Measurements from ENCODE around the gene GALNT17.

The GALNT17 gene

GRCh38 chr7:71615017-71615416 is 483.1 kb downstream of the GALNT17 start:
- TF ChIP-seq CTCF (conservative IDR thresholded peaks at IDR 0.05; ENCODE audit: low read length), result no peak
- H3K9me2 ChIP-seq (replicated peaks; ENCODE audit: low read depth, low read length), result no peaks in the 10 kb centered on the region
- no peak overlapping the region for H3K4me2 ChIP-seq (ENCODE audit: low read depth, low read length, poor library complexity, severe bottlenecking)
- no peaks in the 10 kb centered on the region for H3K79me2 ChIP-seq (ENCODE audit: insufficient read depth, low read length)
- H3K27me3 ChIP-seq (ENCODE audit: insufficient read depth, low read length, poor library complexity, severe bottlenecking), result no peaks in the 10 kb centered on the region
- no peak overlapping the region for H2AFZ ChIP-seq (ENCODE audit: low read length)
- H4K20me1 ChIP-seq (ENCODE audit: insufficient read depth, low read length, poor library complexity, severe bottlenecking), result no peaks in the 10 kb centered on the region
- no peaks in the 10 kb centered on the region for H3K4me1 ChIP-seq (ENCODE audit: insufficient read depth, low read length, poor library complexity, severe bottlenecking)
- no peak overlapping the region for H3K9ac ChIP-seq (ENCODE audit: low read depth, low read length, poor library complexity, severe bottlenecking)
- H3K36me3 ChIP-seq (ENCODE audit: insufficient read depth, low read length), result no peaks in the 10 kb centered on the region
- H3K9me3 ChIP-seq (ENCODE audit: insufficient read depth, low read depth, low read length), result no peaks in the 10 kb centered on the region
- H3K4me3 ChIP-seq (ENCODE audit: low read length, poor library complexity, severe bottlenecking), result no peak overlapping the region
- H3F3A ChIP-seq (ENCODE audit: low read depth), result no peaks in the 10 kb centered on the region

GRCh38 chr7:71616217-71616616 is 484.3 kb downstream of the GALNT17 start:
- no peaks in the 10 kb centered on the region for H3K27me3 ChIP-seq (ENCODE audit: insufficient read depth, low read length, poor library complexity, severe bottlenecking)
- no peak overlapping the region for H3K9ac ChIP-seq (ENCODE audit: low read depth, low read length, poor library complexity, severe bottlenecking)
- H3K9me3 ChIP-seq (ENCODE audit: insufficient read depth, low read depth, low read length), result no peaks in the 10 kb centered on the region
- H4K20me1 ChIP-seq (ENCODE audit: insufficient read depth, low read length, poor library complexity, severe bottlenecking), result no peaks in the 10 kb centered on the region
- H3K9me2 ChIP-seq (replicated peaks; ENCODE audit: low read depth, low read length), result no peaks in the 10 kb centered on the region
- no peaks in the 10 kb centered on the region for H3F3A ChIP-seq (ENCODE audit: low read depth)
- no peaks in the 10 kb centered on the region for H3K36me3 ChIP-seq (ENCODE audit: insufficient read depth, low read length)
- no peak overlapping the region for H3K4me3 ChIP-seq (ENCODE audit: low read length, poor library complexity, severe bottlenecking)
- no peak overlapping the region for H2AFZ ChIP-seq (ENCODE audit: low read length)
- H3K79me2 ChIP-seq (ENCODE audit: insufficient read depth, low read length), result no peaks in the 10 kb centered on the region
- TF ChIP-seq EZH2phosphoT487 (IDR thresholded peaks at IDR 0.05; ENCODE audit: borderline replicate concordance), result no peak
- no peak for TF ChIP-seq CTCF (conservative IDR thresholded peaks at IDR 0.05; ENCODE audit: low read length)
- H3K4me1 ChIP-seq (ENCODE audit: insufficient read depth, low read length, poor library complexity, severe bottlenecking), result no peaks in the 10 kb centered on the region
- H3K4me2 ChIP-seq (ENCODE audit: low read depth, low read length, poor library complexity, severe bottlenecking), result no peak overlapping the region

- no peaks in the 10 kb centered on the region for H3K9me3 ChIP-seq (ENCODE audit: insufficient read depth, low read depth, low read length)
- no peak overlapping the region for H3K9ac ChIP-seq (ENCODE audit: low read depth, low read length, poor library complexity, severe bottlenecking)
- no peak overlapping the region for H3K4me3 ChIP-seq (ENCODE audit: low read length, poor library complexity, severe bottlenecking)
- H4K20me1 ChIP-seq (ENCODE audit: insufficient read depth, low read length, poor library complexity, severe bottlenecking), result no peaks in the 10 kb centered on the region
- no peaks in the 10 kb centered on the region for H3K36me3 ChIP-seq (ENCODE audit: insufficient read depth, low read length)
- H3K27me3 ChIP-seq (ENCODE audit: insufficient read depth, low read length, poor library complexity, severe bottlenecking), result no peaks in the 10 kb centered on the region
- no peaks in the 10 kb centered on the region for H3K79me2 ChIP-seq (ENCODE audit: insufficient read depth, low read length)
- H3K9me2 ChIP-seq (replicated peaks; ENCODE audit: low read depth, low read length), result no peaks in the 10 kb centered on the region
- TF ChIP-seq CTCF (conservative IDR thresholded peaks at IDR 0.05; ENCODE audit: low read length), result no peak
- H3F3A ChIP-seq (ENCODE audit: low read depth), result no peaks in the 10 kb centered on the region
- no peaks in the 10 kb centered on the region for H3K4me1 ChIP-seq (ENCODE audit: insufficient read depth, low read length, poor library complexity, severe bottlenecking)
- no peak overlapping the region for H3K4me2 ChIP-seq (ENCODE audit: low read depth, low read length, poor library complexity, severe bottlenecking)
- no peak overlapping the region for H2AFZ ChIP-seq (ENCODE audit: low read length)
Observed at GRCh38 chr7:71618278-71618677, 486.3 kb downstream of the GALNT17 start.

All from Loucy (cell line).